Measurements from ENCODE around the gene ZNF577. TPM values are rescaled to one million over a fixed set of nuclear protein-coding genes. Genes with fewer than 3 reads are reported as not detected.
A peak's percentile ranks its signal among the peaks of the same experiment; 100 is the strongest.

The ZNF577 gene
- total and polyA plus RNA-seq, 7 donors: 3.1 to 10.4 (median 5.1) TPM

GRCh38 chr19:51861870-51862622 lies 25.7 kb downstream of the ZNF577 start:
- DNase-seq (no peak), ATAC-seq (no peak)
- TF ChIP-seq, protein P1, sequence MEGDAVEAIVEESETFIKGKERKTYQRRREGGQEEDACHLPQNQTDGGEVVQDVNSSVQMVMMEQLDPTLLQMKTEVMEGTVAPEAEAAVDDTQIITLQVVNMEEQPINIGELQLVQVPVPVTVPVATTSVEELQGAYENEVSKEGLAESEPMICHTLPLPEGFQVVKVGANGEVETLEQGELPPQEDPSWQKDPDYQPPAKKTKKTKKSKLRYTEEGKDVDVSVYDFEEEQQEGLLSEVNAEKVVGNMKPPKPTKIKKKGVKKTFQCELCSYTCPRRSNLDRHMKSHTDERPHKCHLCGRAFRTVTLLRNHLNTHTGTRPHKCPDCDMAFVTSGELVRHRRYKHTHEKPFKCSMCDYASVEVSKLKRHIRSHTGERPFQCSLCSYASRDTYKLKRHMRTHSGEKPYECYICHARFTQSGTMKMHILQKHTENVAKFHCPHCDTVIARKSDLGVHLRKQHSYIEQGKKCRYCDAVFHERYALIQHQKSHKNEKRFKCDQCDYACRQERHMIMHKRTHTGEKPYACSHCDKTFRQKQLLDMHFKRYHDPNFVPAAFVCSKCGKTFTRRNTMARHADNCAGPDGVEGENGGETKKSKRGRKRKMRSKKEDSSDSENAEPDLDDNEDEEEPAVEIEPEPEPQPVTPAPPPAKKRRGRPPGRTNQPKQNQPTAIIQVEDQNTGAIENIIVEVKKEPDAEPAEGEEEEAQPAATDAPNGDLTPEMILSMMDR (IDR thresholded peaks at IDR 0.05): no peak
- 97 to 99% (median 98%) methylated on average over 2 of the region's 2 CpGs for WGBS, 3 donors
- intact Hi-C loops (cut with DNase I): no loop called here
- H3K4me1 ChIP-seq: no peaks in the 10 kb centered on the region
- H3K27ac ChIP-seq: no peak overlapping the region
- H3K4me3 ChIP-seq: no peak overlapping the region
- H3K36me3 ChIP-seq (ENCODE audit: insufficient read depth in 1 of 2, low read depth in 1 of 2): peaks cover 0 to 3% of the 10 kb centered on the region in 2 donors
- H3K9me3 ChIP-seq: peaks cover 96% of the 10 kb centered on the region
- no peaks in the 10 kb centered on the region for H3K27me3 ChIP-seq (ENCODE audit: insufficient read depth in 3 of 3, low read length in 2 of 3)

- Histone ChIP-seq H3K36me3 (ENCODE audit: insufficient read depth in 1 of 2, low read depth in 1 of 2) (no peaks in the 10 kb centered on the region), H3K4me1 (no peaks in the 10 kb centered on the region), H3K27ac (no peak overlapping the region), H3K4me3 (no peak overlapping the region), H3K27me3 (ENCODE audit: insufficient read depth in 3 of 3, low read length in 2 of 3) (no peaks in the 10 kb centered on the region), H3K9me3 (peaks cover 4% of the 10 kb centered on the region)
- ATAC-seq (no peak), DNase-seq (no peak)
- intact Hi-C loops (cut with DNase I): no loop called here
- WGBS, 3 donors: 93 to 97% (median 94%) methylated on average over 2 of the region's 2 CpGs
- TF ChIP-seq, protein P1 (IDR thresholded peaks at IDR 0.05): no peak
Observed at GRCh38 chr19:51837145-51837544, 50.6 kb downstream of the ZNF577 start.

DNA sequence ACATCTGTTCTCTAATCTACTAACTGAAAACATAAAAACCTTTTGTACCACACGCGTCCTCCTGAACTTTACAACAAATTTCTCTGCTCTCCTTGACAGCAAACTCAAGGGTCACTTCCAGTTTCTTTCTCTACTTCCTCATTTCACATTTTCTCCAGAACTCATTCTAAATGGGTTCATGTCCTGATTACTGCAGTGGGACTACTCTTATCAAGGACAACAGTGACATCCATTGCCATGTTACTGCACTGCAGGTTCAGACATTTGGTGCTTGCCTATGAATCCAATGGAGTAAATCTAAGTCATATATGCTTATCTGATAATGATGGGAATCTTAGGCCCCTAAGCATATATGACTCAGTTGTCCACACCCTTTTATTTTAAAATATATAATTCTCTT lies 57.5 kb downstream of the ZNF577 start:
- intact Hi-C loops (cut with DNase I): no loop called here
- Histone ChIP-seq H3K4me1 (no peaks in the 10 kb centered on the region), H3K27ac (no peak overlapping the region), H3K27me3 (ENCODE audit: insufficient read depth in 3 of 3, low read length in 2 of 3) (no peaks in the 10 kb centered on the region), H3K36me3 (ENCODE audit: insufficient read depth in 1 of 2, low read depth in 1 of 2) (no peaks in the 10 kb centered on the region), H3K4me3 (no peak overlapping the region), H3K9me3 (peaks cover 5% of the 10 kb centered on the region)
- TF ChIP-seq, protein P1 (IDR thresholded peaks at IDR 0.05): peak; percentile 7
- 86 to 93% (median 91%) methylated on average over 2 of the region's 2 CpGs for WGBS, 3 donors
- no peak for DNase-seq
- no peak for ATAC-seq

- no peaks in the 10 kb centered on the region for H3K36me3 ChIP-seq (ENCODE audit: insufficient read depth in 1 of 2, low read depth in 1 of 2)
- H3K27ac ChIP-seq: no peak overlapping the region
- no peak overlapping the region for H3K4me3 ChIP-seq
- H3K4me1 ChIP-seq: no peaks in the 10 kb centered on the region
- DNase-seq (no peak), ATAC-seq (no peak)
- WGBS, 3 donors: 87 to 91% (median 89%) methylated on average over 13 of the region's 13 CpGs
- TF ChIP-seq, protein P1 (IDR thresholded peaks at IDR 0.05): no peak
- intact Hi-C loops (cut with DNase I): no loop called here
- H3K27me3 ChIP-seq (ENCODE audit: insufficient read depth in 3 of 3, low read length in 2 of 3): no peaks in the 10 kb centered on the region
- peaks cover 5% of the 10 kb centered on the region for H3K9me3 ChIP-seq
Observed at GRCh38 chr19:51824281-51825005, 63.3 kb downstream of the ZNF577 start.

Measured in psoas muscle (tissue), 8 donors.